ENCODE results near the gene PXN.
"Not testable (repeated sequence)": the region's sequence is repeated elsewhere in the genome, so short reads cannot be mapped to it uniquely, and the experiment has no call there.

The PXN gene

DNA sequence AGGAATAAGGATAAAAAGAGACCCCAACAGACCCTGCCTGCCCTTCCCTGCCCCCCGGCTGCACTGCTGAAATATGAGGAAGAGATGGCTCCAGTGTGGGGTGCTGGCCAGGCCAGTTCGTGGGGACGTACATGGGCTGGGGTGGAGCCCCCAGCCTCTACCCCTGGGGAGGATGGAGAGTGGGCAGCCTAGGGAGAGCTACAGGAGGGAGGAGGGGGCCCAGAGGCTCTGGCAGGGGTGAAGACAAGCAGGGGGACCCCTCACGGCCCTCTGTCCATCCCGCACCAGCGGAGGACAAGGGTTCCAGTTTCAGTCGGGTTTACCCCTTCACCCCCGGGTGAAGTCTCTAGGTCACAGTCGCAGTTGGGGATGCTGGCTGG is 53.6 kb downstream of the PXN start:
- no peak for DNase-seq (ENCODE audit: low read depth in 4 of 4, low spot score in 1 of 4)

DNA sequence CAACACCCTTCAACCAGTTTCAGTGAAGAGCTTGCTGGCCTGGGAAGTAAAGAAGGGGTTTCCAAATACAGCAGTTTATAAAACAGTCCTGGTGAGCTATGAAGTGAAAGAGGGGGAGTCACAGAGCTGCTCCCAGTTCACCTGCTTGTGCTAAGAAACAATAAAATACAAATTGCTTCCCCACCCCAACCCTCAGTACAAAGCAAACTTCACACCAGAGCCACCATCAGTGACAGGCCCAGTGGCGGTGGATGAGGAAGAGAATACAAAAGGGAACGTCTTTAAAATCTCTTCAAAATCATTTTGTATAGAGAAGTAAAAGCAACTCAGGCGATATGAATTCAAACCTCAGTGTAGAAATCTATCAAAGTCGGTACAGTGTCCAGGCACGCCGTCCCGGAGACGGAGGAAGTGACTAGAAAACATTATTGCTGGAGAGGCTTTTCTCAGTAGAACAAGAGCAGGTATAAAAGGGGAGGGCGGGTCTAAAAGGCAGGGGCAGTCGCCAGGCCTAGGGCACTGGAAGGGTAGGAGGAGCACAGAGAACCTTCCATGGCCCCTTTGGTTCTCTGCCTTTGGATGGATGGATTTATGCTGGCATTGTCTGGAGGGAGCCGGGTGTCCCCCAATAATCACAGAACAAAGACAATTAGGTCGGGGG is 54.2 kb downstream of the PXN start:
- DNase-seq (ENCODE audit: low read depth in 4 of 4, low spot score in 1 of 4), result no peak

DNA sequence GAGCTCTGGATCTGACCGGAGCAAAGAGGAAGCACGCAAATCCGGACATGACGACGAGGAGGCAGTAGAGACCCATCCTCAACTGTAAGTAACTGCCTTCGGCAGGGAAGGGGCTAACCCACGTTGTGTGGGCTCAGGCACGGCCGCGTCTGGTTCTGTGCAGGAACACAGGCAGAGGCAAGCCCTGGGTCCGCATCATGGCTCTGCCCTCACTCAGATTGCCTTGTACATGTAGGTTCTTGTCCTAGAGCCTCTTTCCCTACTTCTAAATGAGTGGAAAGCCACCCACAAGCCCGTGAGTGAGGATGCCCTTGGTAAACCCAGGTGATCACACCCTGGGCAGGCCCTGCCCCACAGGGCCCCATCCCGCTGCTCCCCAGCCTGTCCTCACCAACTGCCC is 55.7 kb downstream of the PXN start:
- DNase-seq (ENCODE audit: low read depth in 4 of 4, low spot score in 1 of 4), result no peak

DNA sequence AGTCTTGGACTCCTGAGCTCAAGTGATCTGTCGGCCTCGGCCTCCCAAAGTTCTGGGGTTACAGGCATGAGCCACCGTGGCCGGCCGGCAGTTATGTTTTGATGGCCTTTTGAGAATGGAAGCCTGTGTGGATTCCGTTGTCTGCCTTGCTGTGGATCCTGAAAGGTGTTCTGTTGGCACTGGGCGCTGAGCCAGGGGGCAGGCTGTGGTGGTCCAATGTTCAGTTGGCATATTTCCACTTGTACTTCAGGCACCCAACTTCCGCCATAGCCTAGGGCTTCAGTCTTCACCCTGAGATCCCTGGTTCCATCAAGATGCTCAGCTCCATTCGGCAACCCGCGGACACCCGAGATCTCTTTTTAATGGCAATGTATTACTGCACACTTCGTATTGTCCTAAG is 58.3 kb downstream of the PXN start:
- no peak for DNase-seq (ENCODE audit: low read depth in 4 of 4, low spot score in 1 of 4)

DNA sequence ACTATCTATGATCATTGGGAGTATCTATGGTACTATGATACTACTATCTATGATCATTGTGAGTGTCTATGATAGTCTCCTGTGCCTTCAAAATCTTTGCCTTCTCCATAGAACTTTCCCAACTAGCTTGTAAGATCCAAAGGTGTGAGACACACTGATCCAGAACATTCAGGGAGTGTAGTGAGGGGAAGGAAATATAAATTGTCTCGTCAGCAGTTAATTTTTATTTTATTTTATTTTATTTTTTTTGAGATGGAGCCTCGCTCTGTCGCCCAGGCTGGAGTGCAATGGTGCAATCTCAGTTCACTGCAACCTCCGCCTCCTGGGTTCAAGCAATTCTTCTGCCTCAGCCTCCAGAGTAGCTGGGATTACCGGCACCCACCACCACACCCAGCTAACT is 58.7 kb downstream of the PXN start:
- not testable (repeated sequence) for DNase-seq (ENCODE audit: low read depth in 4 of 4, low spot score in 1 of 4)

DNA sequence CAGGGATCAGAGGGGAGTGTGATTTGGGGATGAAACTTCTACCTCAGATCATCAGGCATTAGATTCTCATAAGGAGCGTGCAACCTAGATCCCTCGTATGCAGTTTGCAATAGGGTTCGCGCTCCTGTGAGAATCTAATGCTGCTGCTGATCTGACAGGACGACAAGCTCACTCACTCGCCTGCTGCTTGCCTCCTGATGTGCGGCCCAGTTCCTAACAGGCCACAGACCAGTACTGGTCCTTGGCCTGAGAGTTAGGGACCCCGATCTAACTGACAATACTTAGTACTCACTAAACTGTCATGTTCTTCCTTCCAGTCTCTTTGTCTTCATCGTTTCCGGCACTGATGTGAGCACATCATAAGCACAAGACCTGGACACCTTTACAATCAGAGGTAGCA is 59.3 kb downstream of the PXN start:
- DNase-seq (ENCODE audit: low read depth in 4 of 4, low spot score in 1 of 4), result no peak

DNA sequence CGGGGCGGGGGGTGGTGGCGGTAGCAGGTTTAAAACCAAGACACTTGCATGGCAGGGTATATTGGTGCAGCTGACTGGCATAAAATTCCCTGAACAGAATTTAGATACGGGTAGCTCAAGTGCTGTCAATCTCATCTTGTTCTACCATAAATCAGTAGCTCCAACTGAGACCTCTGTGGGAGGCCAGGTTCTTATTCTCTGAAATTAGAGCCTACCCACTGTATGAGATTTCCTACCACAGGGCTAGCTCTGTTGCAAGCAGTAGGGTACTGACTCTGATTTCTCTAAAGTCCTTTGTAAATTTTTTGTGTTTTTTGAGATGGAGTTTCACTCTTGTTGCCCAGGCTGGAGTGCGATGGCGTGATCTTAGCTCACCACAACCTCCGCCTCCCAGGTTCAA is 61.4 kb downstream of the PXN start:
- no peak for DNase-seq (ENCODE audit: low read depth in 4 of 4, low spot score in 1 of 4)

DNA sequence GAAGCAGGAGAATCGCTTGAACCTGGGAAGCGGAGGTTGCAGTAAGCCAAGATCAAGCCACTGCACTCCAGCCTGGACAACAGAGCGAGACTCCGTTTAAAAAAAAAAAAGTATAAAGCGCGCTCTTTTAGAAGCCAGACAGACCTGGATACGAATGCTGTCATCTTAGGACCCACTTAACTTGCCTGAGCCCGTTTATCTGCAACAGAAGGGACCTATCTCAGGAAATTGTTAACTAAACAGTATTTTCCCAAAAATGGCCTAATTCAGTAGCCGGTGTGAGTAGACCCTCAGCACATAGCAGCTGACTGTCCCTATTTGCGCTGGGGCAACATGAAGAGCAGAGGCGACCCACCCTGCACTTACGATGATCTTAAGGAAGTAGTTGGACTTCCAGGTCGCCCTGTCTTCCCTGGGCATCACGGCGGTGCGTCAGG is 65.1 kb downstream of the PXN start:
- no peak for DNase-seq (ENCODE audit: low read depth in 4 of 4, low spot score in 1 of 4)

DNA sequence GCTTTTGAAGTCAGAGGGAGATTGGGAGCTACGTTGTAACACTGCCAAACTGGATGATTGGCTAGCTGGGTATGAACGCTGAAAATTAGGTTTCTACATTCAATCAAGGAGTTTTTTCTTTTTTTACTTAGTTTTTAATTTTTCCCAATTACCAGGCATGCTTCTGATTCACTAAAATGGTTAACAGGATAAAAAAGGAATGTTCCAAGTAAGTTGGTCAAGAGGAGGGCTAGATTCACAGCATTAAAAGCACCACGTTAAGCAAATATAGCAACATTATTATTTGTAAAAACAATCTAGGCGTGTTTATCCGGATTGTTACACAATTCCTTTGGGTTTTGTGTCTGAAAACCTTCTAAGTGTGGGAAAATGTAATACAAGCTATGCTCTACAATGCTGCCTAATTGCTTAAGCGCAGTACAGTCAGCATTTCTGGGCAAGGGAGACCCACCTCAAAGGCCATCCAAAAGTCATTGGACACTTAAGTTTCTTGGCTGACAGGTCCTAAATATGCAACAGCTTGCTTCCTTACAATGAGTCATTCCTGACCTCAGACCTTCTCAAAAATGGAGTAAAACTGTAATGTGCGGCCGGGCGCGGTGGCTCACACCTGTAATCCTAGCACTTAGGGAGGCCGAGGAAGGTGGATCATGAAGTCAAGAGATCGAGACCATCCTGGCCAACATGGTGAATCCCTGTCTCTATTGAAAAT is 65.8 kb downstream of the PXN start:
- DNase-seq (ENCODE audit: low read depth in 4 of 4, low spot score in 1 of 4), result no peak

DNA sequence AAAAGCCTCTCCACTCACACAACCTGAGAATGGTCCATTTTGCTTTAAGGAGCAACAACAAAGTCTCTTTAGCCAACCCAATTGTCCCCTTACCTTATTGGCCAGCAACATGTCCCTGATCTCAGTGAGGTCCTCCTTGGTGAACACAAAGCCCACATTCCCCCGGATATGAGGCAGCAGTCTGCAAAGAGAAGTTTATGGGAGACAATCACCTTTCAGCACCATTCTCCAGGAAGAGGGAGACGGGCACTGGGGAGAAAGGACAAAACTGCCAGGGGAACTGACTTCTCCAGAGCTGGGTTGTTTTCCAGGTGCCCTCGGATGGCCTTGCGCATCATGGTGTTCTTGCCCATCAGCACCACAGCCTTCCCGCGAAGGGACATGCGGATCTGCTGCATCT is 66.5 kb downstream of the PXN start:
- DNase-seq (ENCODE audit: low read depth in 4 of 4, low spot score in 1 of 4), result no peak

DNA sequence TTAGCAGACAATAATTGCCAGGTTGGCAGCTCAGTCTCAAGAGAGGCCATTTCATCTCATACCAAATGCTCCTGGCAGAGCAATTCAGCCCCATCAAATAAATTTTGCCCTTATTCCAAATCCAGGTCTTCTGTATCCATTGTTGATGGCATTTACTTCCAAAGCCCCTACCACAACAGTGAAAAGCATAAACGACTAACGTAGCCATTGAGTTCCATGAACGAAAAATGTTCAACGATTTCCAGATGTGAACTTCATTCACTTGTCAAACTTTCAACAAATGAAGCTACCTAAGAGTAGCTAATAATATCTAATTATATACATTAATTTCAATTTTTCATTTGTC is 68.0 kb downstream of the PXN start:
- no peak for DNase-seq (ENCODE audit: low read depth in 4 of 4, low spot score in 1 of 4)

DNA sequence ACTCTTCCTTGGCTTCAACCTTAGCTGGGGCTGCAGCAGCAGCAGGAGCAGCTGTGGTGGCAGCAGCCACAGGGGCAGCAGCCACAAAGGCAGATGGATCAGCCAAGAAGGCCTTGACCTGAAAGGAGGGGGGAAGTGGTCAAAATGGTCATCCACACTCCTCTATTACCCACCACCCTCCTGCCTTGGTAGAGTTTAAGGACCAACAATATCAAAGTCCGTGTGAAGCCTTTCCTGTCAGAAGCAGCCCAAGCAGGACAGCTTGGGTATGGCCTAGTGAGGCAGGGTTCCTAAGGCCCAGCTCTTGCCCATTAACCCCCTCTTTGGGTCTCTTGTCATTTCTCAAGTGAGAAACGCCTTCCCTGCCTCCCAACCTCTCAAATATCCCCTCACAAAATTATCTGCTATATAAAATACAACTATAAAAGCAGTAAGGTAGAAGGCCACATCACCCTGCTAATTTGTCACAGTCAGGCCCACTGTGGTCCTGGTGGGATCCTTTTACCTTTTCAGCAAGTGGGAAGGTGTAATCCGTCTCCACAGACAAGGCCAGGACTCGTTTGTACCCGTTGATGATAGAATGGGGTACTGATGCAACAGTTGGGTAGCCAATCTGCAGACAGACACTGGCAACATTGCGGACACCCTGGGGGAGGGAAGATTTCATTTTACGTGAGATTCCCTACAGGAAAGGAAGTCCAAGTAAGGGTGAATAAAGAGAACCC is 68.6 kb downstream of the PXN start:
- not testable (repeated sequence) for DNase-seq (ENCODE audit: low read depth in 4 of 4, low spot score in 1 of 4)

DNA sequence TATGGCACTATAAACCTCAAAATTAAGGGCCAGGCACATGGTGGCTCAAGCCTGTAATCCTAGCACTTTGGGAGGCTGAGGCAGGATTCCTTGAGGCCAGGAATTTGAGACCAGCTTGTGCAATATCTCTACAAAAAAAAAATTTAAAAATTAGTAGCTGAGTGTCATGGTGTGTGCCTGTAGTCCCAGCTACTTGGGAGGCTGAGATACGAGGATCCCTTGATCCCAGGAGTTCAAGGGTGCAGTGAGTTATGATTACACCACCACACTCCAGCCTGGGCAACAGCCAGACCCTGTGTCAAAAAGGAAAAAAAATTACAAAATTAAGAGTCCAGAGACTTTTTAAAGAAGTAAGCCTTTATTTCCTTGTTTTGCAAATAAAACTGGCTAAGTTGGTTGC is 69.2 kb downstream of the PXN start:
- DNase-seq (ENCODE audit: low read depth in 4 of 4, low spot score in 1 of 4), result no peak

DNA sequence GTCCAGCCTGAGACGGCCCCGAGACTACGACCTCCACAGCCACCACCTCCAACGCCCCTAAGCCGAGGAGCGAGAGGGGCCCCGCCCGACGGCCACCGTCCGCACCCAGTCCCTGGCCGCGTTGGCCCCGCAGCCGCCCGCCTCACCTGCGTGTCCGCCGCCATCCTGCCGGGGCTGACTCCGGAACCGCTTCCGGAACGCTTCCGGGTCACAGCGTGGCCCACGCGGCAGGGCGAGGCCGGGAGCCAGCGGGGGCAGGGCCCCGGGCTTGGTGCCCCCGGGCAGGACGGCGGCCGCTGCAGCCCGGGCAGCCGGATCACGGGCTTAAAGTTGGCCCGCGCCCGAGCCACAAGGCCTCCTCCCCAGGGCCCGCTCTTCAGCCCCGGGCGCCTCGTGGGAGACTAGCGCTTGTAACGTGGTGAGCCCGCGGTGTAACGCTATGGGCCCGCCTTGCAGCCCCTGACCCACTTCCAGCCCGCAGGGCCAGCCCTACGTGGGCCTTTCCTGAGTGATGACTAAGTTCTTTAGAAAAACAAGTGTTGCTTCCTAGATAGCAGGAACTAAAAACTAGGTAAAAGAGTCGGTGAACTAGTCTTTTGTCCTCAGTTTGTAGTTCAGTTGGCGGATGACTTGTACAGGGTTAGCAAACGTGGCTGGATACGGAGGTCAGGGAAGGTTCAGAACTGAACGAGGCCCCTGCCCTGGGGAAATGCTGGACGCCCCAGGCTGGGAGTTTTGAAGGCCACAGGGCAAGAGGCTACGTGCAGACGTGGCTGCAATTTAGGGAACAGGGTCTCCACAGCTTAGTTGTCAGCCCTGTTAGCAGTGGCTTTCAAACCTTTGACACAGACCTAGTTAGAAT is 70.8 kb downstream of the PXN start, which contains the start of gene GCN1:
Gene GCN1 (minus strand): TSS at position 182 of the 862 bp plus-strand sequence. CDS start 18 bp downstream, at position 164.
- DNase-seq (ENCODE audit: low read depth in 4 of 4, low spot score in 1 of 4), result peak; percentile 70 to 86 (median 79)

DNA sequence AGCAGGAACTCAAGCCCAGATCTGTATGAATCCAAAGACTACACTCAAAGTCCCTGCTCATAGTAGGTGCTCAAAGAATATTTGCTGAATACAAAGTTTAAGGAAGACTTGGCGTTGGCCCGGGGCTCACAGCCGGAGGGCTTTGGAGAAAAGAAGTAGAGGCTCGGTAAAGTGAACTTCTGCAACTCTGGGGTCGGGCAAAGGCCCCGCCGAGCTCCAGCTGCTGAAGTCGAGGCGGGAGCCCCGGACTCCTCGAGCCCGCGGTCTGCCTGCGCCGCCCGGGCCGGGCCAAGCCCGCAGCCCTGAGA is 71.3 kb downstream of the PXN start:
- DNase-seq (ENCODE audit: low read depth in 4 of 4, low spot score in 1 of 4), result no peak

DNA sequence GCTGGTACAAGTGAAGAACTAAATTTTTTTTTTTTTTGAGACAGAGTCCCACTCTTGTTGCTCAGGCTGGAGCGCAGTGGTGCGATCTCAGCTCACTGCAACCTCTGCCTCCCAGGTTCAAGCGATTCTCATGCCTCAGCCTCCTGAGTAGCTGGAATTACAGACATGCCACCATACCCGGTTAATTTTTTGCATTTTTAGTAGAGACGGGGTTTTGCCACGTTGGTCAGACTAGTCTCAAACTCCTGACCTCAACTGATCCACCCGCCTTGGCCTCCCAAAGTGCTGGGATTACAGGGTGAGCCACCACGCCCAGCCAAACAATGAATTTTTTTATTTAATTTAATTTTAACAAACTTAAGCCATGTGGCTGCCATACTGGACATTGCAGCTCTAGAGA is 72.2 kb downstream of the PXN start:
- DNase-seq (ENCODE audit: low read depth in 4 of 4, low spot score in 1 of 4), result not testable (repeated sequence)

DNA sequence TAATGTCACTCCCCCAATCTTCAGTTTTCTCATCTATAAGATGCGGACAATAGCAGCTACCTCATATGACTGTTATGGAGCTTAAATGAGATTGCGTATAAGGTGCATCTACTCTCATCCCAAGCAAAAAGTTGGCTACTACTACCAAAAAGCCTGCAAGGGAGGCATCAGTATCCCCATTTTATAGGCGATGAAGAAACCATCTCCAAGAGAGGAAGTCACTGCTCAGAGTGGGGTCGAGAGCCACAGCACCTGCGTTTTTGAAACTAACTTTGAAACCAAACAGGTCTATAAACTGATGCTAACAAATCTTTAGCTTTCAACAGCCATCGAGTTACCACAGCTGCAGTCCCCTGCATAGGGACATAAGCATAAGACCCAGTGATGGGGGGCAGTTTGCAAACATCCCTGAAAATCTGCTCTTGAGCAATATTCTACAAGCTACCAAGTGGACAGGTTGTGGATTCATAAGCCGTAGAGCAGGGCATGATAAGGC is 74.5 kb downstream of the PXN start:
- DNase-seq (ENCODE audit: low read depth in 4 of 4, low spot score in 1 of 4), result no peak

DNA sequence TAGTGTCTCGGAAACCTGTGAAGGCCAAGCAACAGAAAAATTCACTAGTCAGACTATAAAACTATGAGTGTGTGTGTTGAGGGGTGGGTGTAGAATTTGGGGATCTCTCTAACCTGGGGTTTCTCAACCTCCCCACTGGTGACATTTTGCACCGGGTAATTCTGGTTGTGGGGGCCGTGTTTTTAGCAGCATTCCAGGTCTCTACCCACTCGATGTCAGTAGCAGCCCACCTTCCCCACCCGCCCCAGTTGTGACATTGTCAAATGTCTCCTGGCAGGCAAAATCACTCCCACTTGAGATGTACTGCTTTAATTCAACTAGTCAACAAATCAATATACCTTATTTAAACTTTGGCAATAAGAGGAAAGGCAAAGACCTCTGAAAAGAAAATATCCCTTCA is 75.1 kb downstream of the PXN start:
- DNase-seq (ENCODE audit: low read depth in 4 of 4, low spot score in 1 of 4), result no peak

DNA sequence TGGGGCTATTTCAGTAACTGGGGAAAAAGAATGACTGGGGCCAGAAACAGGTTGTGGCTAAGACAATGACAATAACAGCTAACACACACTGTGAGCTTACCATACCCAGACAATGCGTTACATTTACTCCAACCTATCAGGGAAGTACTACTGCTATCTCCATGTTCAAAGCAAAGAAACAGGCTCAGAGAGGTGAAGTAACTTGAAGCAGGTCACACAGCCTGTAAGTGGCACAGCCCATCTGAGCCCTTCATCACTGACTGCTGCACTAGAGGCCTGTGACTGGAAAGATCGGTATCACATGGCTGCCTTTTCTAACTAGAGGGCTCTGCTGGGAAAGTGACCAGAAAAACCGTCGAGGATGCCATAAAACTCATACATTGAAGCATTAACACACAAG is 78.9 kb downstream of the PXN start:
- DNase-seq (ENCODE audit: low read depth in 4 of 4, low spot score in 1 of 4), result no peak

DNA sequence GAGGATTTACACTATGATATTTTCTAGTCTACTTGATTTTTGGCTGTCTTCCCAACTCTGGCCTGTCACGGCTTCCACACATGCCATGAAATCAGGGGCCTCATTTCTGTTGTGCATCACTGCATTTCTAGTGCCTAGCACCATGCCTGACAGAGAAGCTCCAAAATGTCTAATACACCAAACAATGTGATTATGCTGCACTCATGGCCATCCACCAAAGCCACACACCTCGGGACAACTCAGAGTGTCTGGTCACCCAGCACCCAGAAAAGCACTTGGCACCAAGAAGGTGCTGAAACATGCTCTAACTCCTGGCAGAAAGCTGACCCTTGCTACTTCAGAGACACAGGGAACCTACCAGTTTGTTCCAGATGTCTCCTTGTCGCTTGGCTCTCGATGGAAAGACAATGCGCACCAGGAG is 82.3 kb downstream of the PXN start:
- DNase-seq (ENCODE audit: low read depth in 4 of 4, low spot score in 1 of 4), result no peak

DNA sequence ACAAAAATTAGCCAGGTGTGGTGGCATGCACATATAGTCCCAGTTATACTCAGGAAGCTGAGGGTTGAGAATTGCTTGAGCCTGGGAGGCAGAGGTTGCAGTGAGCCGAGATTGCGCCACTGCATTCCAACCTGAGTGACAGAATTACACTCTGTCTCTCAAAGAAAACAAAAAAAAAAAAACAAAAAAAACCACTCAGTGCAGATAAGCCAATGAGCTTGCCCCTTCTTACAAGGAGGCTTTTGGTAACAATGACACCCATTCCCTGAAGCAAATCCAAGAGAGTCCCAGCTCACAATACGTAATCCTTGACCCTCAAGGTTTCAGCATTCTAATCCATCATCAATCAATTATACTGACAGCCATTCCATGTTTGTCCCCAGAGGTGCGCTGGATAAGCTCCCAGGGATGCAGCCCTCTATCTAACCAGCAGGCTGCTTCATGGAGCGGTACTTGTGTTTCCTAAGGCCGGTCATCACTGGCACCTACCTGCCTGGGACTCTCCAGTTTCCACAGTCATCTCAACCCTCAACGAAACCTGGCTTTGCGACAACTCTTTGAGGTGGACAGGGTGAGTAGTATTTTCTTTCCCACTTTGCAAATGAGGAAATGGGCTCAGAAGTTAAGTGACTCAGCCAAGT is 83.4 kb downstream of the PXN start:
- DNase-seq (ENCODE audit: low read depth in 4 of 4, low spot score in 1 of 4), result no peak
